Mucosa of descending colon (tissue), 3 donors: ENCODE results near the gene MCOLN2. TPM values are rescaled to one million over a fixed set of nuclear protein-coding genes. Genes with fewer than 3 reads are reported as not detected.

Experiments
- ATAC-seq: fragments of 200-7000 bp; cut with Tn5 transposase; one replicate; pipeline ENCODE4 v1.9.1; 2020; ENCODE audit warnings: mild to moderate bottlenecking, moderate library complexity
- DNase-seq, 3 donors: peaks; one replicate each; pipeline ENCODE4 v3.0.0-alpha.2; 2020
- H3K36me3 ChIP-seq: fragments of 200-600 bp; one replicate; pipeline ENCODE4 v1.8.0; 2021; ENCODE audit warnings: low read depth, mild to moderate bottlenecking
- H3K4me1 ChIP-seq: fragments of 200-600 bp; one replicate; pipeline ENCODE4 v1.8.0; 2021; ENCODE audit warnings: low read depth, mild to moderate bottlenecking
- H3K4me3 ChIP-seq: fragments of 200-600 bp; one replicate; pipeline ENCODE4 v1.8.0; 2021; ENCODE audit warnings: mild to moderate bottlenecking
- H3K9me3 ChIP-seq: fragments of 200-600 bp; one replicate; pipeline ENCODE4 v1.8.0; 2021; ENCODE audit warnings: mild to moderate bottlenecking
- CTCF ChIP-seq: fragments of 200-600 bp; IDR thresholded peaks from one replicate; pipeline ENCODE4 v1.8.0; 2022; ENCODE audit warnings: antibody characterized with exemption, mild to moderate bottlenecking
- intact Hi-C, 2 donors: fragments of 100-400 bp; cut with DNase I in 1 of 2; cut with micrococcal nuclease in 1 of 2; formaldehyde crosslinking; loops; one replicate each; pipeline versions ENCODE4 v1.11.0 to v1.11.1; 2022; cut with DNase I, micrococcal nuclease
- total RNA-seq, 3 donors: library from RNA; stranded (reverse); fragmentation: NEBNext Ultra II Directional in 2 of 3; extraction: Animal tissue kit (Norgen Biotek cat#: 25700) in 2 of 3; gene quantifications; one replicate each; pipeline versions ENCODE4 v1.2.1 to v1.2.4, GENCODE V29; 2021 to 2023
- donor health status: DM: no; HTN: no; CAD: no; lungs with moderate emphysema.
- donor health status: DM: no; HTN: no; CAD: no.
- donor health status: DM: no; HTN: yes; CAD: no.

Gene MCOLN2
- total RNA-seq, 3 donors from 2014 or later = 10.8 to 101 (median 66.2) TPM

GRCh38 chr1:84947536-84948410 is 49.1 kb downstream of the MCOLN2 start:
- no peak overlapping the region for H3K4me3 ChIP-seq
- no peak for TF ChIP-seq CTCF
- ATAC-seq = no peak
- no peaks in the 10 kb centered on the region for H3K36me3 ChIP-seq
- H3K9me3 ChIP-seq = no peaks in the 10 kb centered on the region
- DNase-seq = no peak
- H3K4me1 ChIP-seq = peaks cover 4% of the 10 kb centered on the region
- intact Hi-C loops = loop anchor here in 1 of 2 donors (10.0 kb wide), 2 partner anchors 157 to 307 kb away; partner anchors contain the start of gene C1orf52

- DNase-seq = no peak
- H3K4me3 ChIP-seq = no peak overlapping the region
- no peak for ATAC-seq
- H3K9me3 ChIP-seq = no peaks in the 10 kb centered on the region
- no peaks in the 10 kb centered on the region for H3K36me3 ChIP-seq
- H3K4me1 ChIP-seq = peaks cover 4% of the 10 kb centered on the region
- TF ChIP-seq CTCF = no peak
- intact Hi-C loops = loop anchor here in 1 of 2 donors (10.0 kb wide), 2 partner anchors 158 to 308 kb away; partner anchors contain the start of gene C1orf52
Observed at GRCh38 chr1:84946631-84947030, 50.3 kb downstream of the MCOLN2 start.

GRCh38 chr1:84944767-84945486 is 52.0 kb downstream of the MCOLN2 start:
- no peaks in the 10 kb centered on the region for H3K36me3 ChIP-seq
- H3K4me3 ChIP-seq = no peak overlapping the region
- DNase-seq (peak in 2 of 3 donors; percentile 43 to 77), ATAC-seq (peak; percentile 99)
- intact Hi-C loops = loop anchor here (2.0 to 10.0 kb wide), 4 partner anchors 82 to 317 kb away; partner anchors contain the start of gene C1orf52 (in 1 of the 2)
- TF ChIP-seq CTCF = peak; percentile 77
- no peaks in the 10 kb centered on the region for H3K9me3 ChIP-seq
- peaks cover 4% of the 10 kb centered on the region for H3K4me1 ChIP-seq

- Histone ChIP-seq H3K36me3 (no peaks in the 10 kb centered on the region), H3K4me1 (peaks cover 4% of the 10 kb centered on the region), H3K9me3 (no peaks in the 10 kb centered on the region), H3K4me3 (no peak overlapping the region)
- intact Hi-C loops = loop anchor here (5.0 to 10.0 kb wide), 3 partner anchors 163 to 320 kb away; partner anchors contain the start of gene C1orf52 (in 1 of the 2)
- TF ChIP-seq CTCF = no peak
- DNase-seq (no peak), ATAC-seq (no peak)
Observed at GRCh38 chr1:84941843-84942242, 55.1 kb downstream of the MCOLN2 start.

GRCh38 chr1:84940481-84940880 is 56.4 kb downstream of the MCOLN2 start:
- no peak for TF ChIP-seq CTCF

More at GRCh38 chr1:84940481-84940880, 56.4 kb downstream of the MCOLN2 start:
- peaks cover 4% of the 10 kb centered on the region for H3K4me1 ChIP-seq
- no peaks in the 10 kb centered on the region for H3K36me3 ChIP-seq
- no peak overlapping the region for H3K4me3 ChIP-seq
- ATAC-seq = no peak
- H3K9me3 ChIP-seq = no peaks in the 10 kb centered on the region
- intact Hi-C loops = loop anchor here (5.0 to 10.0 kb wide), 3 partner anchors 164 to 322 kb away; partner anchors contain the start of gene C1orf52 (in 1 of the 2)
- DNase-seq = no peak
